HG03135 (cell line): ENCODE measurements around the gene IFIT5.
"Not testable (repeated sequence)": the region's sequence is repeated elsewhere in the genome, so short reads cannot be mapped to it uniquely, and the experiment has no call there.

ENCODE experiments used
- ATAC-seq: cut with Tn5 transposase; IDR thresholded peaks from one replicate; pipeline ENCODE4 v1.9.1; 2021; ENCODE audit warnings: mild to moderate bottlenecking, moderate library complexity; ENCODE audit not compliant: unreplicated experiment

The IFIT5 gene

DNA sequence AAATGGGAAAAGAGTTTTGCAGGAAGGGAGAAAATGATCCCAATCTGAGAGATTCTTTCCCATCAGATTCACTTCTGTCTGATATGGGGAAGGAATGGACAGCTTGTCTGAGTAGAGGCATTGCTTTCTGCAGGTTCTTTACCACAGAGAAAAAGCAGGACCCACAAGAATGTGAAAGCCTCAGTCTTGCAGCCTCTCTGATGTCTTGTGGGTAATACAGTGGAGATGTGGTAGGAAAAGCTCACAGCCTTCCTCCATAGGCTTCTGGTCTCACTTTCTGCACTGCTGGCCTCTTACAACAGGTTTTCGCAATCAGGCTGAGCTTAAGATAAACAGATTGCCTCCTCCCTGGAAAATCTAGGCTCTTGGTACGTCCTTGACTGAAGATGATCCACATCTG is 21.4 kb upstream of the IFIT5 start:
- peak; percentile 45 for ATAC-seq

DNA sequence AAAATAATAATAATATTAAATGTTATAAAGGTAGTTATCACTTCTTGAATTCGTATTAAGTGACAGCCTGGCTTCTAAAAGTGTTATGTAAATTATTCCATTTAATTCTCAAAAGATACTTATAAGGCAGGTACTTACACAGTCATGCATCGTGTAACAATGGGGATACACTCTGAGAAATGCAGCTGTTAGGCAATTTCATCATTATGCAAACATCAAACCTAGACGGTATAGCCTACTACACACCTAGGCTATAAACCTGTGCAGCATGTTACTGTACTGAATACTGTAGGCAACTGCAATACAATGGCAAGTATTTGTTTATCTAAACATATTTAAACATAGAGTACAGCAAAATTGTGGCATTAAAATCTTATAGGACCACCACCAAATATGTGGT is 20.5 kb upstream of the IFIT5 start:
- no peak for ATAC-seq

DNA sequence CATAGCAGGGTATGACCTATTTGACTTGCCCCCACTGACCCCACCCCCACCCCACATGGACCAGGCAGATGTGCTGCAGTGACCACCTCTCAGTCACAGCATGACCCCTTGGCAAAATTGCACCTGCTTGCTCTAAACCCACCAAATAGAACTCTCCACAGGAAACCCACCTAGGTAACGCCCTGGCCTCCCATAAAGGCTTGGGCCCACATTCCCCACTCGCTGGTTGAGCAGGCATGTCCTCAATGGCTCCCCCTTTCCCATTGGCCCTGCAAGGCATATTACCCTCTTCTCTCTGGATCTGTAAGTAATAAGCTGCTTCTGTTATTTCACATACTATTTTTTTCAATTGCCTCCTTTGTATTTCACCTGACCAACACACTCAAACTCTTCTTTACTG is 19.2 kb upstream of the IFIT5 start:
- ATAC-seq, result no peak

DNA sequence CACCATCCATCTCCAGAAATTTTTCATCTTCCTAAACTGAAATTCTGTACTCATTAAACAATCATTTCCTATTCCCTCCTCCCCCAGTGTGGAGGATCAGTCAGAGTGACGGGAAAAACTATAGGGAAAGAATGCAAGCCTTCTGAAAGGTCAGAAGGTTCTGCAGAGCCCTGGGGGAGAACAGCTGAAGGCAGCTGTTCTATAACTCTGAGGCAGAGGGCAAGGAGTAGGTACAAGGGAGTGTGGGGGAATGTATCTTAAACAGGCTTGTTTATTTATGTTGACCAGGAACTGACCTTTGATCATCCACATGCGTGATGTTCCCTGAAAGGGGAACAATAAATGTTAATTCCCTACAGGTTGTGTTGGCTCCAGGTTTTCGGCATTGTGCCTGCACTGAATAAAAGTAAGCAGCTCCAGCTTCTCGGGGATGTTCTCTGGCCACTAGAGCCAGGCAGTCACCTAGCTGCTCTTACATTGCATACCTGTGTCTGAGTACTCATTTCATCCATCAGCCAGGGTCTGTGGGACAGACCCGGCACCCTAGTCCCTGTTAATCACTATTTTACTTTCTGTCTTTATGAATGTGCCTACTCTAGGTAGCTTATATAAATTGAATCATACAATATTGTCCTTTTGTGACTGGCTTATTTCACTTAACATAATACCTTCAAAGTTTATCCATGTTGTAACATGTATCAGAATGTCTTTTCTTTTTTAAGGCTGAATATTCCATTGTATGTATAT is 16.2 kb upstream of the IFIT5 start:
- ATAC-seq, result no peak

DNA sequence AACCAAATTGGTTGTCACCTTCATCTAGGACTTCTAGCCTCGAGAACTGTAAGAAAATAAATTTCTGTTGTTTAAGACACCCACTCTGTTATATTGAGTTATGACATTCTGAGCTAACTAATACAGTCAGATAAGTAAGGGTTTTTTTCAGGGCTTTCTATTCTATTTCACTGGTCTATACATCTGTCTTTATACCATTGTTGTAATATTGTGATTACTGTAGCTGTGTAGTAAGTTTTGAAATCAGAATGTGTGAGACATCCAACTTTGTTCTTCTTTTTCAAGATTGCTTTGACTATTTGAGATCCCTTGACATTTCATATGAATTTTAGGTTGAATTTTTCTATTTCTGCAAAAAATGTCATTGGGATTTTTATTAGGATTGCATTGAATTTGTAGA is 14.4 kb upstream of the IFIT5 start:
- ATAC-seq, result no peak

DNA sequence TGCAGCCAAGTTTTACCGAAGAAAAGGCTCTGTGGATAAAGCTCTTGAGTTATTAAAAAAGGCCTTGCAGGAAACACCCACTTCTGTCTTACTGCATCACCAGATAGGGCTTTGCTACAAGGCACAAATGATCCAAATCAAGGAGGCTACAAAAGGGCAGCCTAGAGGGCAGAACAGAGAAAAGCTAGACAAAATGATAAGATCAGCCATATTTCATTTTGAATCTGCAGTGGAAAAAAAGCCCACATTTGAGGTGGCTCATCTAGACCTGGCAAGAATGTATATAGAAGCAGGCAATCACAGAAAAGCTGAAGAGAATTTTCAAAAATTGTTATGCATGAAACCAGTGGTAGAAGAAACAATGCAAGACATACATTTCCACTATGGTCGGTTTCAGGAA is 11.3 kb upstream of the IFIT5 start:
- ATAC-seq, result no peak

DNA sequence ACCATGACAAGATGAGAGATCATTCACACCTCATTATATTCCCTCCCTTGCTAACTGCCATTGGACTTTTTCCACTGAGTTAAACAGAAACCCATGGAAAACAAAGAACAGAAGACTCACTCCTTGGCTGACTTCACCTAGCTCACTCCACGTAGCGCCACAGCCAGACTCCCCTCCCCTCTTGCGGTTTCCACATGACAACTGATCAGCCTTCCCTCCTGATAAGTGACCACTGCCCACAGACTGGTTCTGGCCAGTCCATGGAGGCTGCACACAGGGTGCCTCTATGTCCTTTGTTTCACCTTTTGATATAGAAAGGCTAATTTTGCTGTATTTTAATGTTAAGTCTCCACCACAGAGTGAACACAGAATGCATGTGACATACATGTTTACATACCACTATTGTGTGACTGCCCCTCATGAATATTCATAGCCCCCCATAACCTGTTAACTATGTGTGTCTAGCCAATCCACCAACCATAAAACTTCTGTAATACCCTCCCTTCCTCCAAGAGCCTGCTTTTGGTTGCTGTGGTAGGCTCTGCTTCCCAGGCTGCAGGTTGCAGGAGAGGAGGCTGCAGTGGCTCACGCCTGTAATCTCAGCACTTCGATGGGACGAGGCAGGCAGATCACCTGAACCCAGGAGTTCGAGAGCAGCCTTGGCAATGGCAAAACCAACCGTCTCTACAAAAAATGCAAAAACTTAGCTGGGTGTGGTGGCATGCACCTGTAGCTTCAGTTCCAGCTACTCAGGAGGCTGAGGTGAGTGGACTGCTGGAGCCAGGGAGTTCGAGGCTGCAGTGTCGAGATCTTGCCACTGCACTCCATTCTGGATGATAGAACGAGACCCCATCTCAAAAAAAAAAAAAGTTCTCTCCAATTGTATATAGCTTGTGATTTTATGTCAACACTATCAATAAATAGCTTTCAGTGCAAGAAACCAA is 10.0 kb upstream of the IFIT5 start:
- ATAC-seq, result no peak

DNA sequence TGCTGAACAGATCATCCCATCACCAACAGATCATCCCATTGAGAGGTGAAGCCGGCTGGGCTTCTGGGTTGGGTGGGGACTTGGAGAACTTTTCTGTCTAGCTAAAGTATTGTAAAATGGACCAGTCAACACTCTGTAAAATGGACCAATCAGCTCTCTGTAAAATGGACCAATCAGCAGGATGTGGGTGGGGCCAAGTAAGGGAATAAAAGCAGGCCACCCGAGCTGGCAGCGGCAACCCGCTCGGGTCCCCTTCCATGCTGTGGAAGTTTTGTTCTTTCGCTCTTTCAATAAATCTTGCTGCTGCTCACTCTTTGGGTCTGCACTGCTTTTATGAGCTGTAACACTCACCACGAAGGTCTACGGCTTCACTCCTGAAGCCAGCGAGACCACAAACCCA is 8.2 kb upstream of the IFIT5 start:
- not testable (repeated sequence) for ATAC-seq

DNA sequence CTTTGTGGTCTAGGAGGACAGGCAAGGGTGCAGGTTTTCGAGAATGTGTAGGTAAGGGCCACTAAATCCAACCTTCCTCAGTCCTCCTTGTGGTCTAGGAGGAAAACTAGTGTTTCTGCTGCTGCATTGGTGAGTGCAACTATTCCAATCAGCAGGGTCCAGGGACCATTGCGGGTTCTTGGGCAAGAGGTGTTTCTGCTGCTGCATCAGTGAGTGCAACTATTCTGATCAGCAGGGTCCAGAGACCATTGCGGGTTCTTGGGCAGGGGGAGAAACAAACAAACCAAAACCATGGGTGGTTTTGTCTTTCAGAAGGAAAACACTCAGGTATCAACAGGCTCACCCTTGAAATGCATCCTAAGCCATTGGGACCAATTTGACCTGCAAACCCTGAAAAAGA is 6.6 kb upstream of the IFIT5 start:
- ATAC-seq, result not testable (repeated sequence)

DNA sequence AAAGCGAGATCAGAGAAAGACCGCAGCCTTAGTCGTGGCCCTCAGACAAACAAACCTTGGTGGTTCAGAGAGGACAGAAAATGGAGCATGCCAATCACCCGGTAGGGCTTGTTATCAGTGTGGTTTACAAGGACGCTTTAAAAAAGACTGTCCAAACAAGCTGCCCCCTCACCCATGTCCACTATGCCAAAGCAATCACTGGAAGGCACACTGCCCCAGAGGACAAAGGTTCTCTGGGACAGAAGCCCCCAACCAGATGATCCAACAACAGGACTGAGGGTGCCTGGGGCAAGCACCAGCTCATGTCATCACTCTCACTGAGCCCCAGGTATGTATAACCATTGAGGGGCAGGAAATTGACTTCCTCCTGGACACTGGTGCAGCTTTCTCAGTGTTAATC is 5.1 kb upstream of the IFIT5 start:
- ATAC-seq, result not testable (repeated sequence)

DNA sequence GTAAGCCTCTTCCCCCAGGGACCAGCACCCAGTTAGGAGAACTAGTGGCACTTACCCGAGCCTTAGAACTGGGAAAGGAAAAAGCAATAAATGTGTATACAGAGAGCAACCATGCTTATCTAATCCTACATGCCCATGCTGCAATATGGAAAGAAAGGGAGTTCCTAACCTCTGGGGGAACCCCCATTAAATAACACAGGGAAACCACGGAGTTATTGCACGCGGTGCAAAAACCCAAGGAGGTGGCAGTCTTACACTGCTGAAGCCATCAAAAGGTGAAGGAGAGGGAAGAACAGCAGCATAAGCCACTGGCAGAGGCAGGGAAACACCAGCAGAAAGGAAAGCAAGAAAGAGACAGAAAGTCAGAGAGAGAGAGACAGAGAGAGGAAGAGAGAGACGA is 3.8 kb upstream of the IFIT5 start:
- ATAC-seq, result not testable (repeated sequence)

DNA sequence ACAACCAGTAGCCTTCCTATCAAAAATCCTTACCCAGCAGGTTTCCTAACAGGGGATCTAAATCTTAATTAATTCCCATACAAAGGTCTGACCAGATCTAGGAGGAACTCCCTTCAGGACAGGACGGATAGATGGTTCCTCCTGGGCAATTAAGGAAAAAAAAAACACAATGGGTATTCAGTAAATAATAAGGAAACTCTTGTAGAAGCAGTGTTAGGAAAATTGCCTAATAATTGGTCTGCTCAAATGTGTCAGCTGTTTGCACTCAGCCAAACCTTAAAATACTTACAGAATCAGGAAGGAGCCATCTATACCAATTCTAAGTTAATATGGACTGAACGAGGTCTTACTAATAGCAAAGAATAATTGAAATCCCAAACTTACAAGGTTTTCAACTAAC is 3.2 kb upstream of the IFIT5 start:
- not testable (repeated sequence) for ATAC-seq

DNA sequence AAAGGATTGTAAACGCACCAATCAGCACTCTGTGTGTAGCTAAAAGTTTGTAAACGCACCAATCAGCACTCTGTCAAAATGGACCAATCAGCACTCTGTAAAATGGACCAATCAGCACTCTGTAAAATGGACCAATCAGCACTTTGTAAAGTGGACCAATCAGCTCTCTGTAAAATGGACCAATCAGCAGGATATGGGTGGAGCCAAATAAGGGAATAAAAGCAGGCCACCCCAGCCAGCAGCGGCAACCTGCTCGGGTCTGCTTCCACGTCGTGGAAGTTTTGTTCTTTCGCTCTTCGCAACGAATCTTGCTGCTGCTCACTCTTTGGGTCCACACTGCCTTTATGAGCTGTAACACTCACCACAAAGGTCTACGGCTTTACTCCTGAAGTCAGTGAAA is 2.1 kb upstream of the IFIT5 start:
- not testable (repeated sequence) for ATAC-seq

DNA sequence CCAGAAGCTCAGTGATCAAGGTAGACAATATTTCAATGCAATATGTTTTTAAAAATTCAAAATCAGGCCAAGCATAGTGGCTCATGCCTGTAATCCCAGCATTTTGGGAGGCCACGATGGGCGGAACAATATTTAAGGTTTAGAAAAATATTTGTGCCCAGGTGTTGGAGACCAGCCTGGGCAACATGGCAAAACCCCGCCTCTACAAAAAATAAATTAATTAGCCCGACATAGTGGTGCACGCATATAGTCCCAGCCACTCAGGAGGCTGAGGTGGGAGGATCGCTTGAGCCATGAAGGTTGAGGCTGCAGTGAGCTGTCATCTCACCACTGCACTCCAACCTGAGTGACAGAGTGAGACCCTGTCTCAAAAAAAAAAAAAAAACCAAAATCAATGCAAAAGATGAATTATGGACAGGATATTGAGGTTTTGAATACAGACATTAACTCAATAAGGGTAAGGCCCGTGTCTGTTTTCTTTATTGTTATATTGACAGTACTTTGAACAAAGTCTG is 913 bp upstream of the IFIT5 start:
- ATAC-seq, result no peak

DNA sequence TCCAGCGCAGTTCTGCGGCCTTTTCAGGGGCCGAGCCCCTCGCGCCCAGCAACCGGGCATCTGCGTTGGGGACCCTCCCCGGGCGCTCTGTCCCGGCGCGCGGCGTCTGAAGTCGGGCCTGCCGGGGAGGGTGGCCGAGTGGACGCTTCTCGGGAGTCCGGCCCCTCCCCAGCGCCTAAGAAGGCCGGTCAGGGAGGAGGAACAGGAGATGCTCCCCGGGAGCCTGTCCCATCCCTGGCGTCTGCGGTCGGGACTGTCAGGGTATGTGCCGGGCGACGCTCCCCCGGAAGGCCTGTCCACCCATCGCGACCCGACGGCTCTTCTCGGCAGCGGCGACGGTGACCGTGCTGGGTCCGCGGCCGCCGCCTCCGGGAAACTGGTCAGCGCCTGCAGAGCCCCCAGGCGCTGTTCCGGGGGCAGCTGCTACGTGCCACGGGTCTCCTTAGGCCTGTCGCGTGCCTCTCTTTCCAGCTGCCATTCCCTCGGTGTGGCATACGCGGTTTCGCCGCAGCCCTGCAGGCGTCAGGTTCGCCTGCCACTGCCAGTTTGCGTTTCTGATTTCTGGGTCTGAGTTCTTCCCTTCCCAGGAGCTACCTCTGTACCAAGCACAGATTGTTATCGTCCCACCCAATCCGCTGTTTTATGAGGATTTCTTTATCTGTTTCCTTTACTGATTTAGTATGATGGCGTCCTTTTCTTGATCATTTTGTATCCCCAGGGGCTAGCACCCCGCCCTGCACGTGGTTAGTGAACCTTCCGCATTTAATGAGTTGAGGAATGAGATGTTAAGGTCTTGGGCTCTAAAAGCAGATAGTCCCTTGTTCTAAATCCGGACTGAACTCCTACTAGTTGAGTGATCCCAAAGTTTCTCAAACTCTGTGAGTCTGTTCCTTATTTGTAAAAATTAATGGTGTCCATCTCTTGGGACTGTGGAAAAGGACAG is 782 bp downstream of the IFIT5 start:
- ATAC-seq, result peak; percentile 35

DNA sequence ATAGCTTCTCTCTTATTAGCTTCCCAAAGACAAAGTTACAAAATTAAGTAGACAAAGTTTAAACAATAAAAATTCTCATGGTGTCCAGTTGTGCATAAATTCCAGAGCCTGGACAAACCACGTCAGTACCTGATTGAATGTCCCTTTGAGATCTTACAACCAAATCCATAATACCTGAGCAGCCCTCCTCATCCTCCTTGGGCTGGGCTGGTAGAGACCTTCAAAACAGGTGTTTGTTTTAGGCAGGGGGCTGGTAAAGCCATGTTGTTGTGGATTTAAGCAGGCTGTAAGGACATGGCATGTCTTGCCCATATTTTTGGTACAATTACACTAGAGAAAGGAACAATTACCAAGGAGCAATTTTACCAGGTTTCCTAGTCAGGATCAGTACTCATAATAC is 2.1 kb downstream of the IFIT5 start:
- no peak for ATAC-seq

DNA sequence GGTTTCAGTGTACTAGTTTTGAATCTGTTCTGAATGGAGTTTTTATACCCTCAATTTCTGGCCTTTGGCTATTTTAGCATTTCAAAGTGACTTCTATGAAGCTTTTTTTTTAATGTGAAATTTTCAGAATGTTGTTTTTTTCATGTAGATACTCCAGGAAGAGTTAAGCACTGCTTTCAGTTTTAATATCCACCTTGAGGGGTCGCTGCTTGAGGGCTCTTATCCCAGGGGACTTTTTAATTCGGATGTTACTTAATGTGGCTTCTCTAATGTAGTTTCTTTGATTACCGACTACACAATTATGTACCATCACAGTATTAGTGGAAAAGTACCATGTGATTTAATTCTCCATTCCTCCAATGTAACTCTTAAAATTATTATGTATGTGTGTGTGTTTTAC is 5.2 kb downstream of the IFIT5 start:
- no peak for ATAC-seq

DNA sequence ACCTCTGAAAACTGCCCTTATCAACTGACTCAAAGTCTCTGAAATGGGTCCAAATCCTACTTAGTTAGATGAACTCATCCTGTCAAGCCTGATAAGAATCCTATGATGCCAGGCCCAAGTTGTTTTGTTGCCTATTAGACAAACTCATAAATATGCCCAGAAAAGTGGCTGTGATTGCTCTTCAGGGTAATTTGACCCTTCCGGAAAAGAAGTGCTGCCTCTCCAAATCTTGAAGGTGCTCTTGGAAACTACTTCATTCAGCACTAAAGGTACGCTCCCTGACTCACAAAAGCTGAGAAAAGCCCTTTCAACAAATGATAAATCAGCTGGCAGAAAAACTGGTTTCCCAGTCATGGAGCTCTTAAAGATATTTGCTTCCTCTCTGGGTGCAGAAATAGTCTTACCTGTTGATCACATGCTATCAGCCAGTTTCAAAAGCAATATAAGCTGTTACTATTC is 6.7 kb downstream of the IFIT5 start:
- ATAC-seq, result no peak

DNA sequence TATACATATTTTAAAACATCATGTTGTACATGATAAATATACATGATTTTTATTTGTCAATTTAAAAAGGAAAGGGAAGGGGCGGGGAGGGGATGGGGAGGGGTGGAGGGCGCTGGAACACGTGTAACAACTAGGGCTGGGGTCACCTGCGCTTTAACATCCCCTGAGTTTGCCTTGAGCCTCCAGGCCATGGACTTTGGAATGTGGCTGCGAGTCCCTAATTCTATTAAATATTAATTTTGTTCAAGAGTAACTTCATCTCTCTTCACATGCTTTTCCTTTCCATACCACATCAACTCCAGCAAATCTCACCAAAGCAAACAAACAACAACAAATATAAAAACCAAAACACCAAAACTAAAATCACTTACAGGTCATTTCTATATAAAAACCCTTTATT is 10.6 kb downstream of the IFIT5 start:
- no peak for ATAC-seq

DNA sequence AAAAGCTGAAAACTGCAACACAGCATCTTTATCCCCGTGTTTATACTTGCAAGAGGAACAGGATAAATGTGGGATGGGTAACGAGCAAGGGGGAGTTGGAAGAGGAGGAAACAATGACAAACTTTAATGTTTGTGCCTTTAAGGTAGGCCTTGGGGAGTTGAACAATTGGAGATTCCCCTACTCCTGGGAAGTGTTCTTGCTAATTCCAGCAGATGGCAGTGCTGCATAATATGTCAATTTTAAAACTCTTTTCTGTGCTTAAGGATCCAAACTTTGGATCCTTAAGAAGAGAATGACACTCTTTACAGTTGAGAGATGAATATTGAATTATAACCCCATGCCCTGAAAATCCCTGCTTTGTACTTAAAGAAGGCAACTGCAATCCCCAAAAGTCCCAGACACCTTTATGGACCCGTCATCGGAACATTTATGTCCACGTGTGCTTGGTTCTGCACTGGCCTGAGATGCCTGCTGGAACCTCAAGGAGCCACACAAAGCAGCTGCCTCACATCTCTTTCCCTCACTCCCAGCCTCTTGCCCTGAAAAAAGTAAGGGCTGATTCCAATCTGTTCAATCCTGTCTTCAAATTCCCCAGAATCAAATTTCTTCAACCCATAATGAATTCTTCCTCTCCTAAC is 12.0 kb downstream of the IFIT5 start:
- no peak for ATAC-seq
